Activated naive CD8-positive, alpha-beta T cell treated with anti-CD3 and anti-CD28 coated beads for 36 hours (primary cell): ENCODE results near the gene PRIMA1. TPM values are rescaled to one million over a fixed set of nuclear protein-coding genes. Genes with fewer than 3 reads are reported as not detected.

Source experiments
- DNase-seq: peaks from one replicate; pipeline ENCODE4 v3.0.0; 2021
- H3K27ac Mint-ChIP-seq: one replicate; pipeline ENCODE4 v1.8.0; 2022; ENCODE audit warnings: mild to moderate bottlenecking, moderate library complexity, mixed read lengths
- H3K27me3 Mint-ChIP-seq: one replicate; pipeline ENCODE4 v1.8.0; 2022; ENCODE audit warnings: mild to moderate bottlenecking, mixed read lengths
- H3K36me3 Mint-ChIP-seq: one replicate; pipeline ENCODE4 v1.8.0; 2021; ENCODE audit warnings: mild to moderate bottlenecking, mixed read lengths
- H3K4me1 Mint-ChIP-seq: one replicate; pipeline ENCODE4 v1.8.0; 2021; ENCODE audit warnings: mixed read lengths
- H3K4me3 Mint-ChIP-seq: one replicate; pipeline ENCODE4 v1.8.0; 2022; ENCODE audit warnings: mild to moderate bottlenecking, moderate library complexity, mixed read lengths
- H3K9me3 Mint-ChIP-seq: one replicate; pipeline ENCODE4 v1.8.0; 2022; ENCODE audit warnings: mixed read lengths
- total RNA-seq, 2 experiments: library from RNA; stranded (reverse); gene quantifications; one replicate each; pipeline ENCODE4 v1.2.3, GENCODE V29; 2021

PRIMA1 gene
- total RNA-seq, 2 experiments from 2014 or later = not detected

DNA sequence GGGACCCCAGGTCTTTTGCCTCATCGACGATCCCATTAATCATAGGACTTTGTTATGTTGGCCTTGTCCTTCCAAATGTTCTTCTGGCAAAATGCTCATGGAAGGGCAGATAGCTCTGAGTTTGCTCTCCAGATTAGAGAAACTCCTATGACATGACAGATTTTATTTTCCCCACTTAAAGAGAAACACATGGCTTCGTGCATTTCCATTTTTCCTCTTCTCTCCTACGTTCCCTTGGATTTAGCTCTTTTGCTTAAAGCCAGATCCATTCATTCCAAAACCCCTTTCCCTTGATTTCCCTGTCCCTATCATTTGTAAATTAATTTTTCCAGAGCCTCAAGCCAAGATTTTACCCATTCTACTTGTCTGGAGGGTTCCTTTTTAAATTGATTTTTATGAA, 2.9 kb downstream of the PRIMA1 start:
- H3K9me3 Mint-ChIP-seq = no peaks in the 10 kb centered on the region
- H3K27ac Mint-ChIP-seq = no peak overlapping the region
- DNase-seq = no peak
- H3K36me3 Mint-ChIP-seq = no peaks in the 10 kb centered on the region
- peaks cover 42% of the 10 kb centered on the region for H3K27me3 Mint-ChIP-seq
- H3K4me3 Mint-ChIP-seq = no peak overlapping the region
- no peaks in the 10 kb centered on the region for H3K4me1 Mint-ChIP-seq

DNA sequence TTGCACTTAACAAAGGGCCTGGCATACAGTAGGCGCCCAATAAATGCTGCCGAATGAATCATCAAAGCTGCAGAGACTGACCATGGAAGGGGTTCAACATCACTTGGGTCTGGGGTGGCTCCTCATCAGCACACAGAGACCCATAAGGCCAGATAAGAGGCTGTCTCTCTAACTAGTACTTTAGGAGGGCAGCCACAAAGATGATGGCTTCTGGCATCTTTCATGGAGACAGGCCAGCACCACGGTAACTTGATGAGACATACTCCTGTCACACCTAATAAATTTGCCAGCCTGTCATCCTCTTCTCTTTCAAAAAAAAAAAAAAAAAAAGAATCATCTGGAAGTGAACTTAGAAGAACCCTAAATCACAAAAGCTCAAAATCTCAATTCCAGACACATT, 3.4 kb downstream of the PRIMA1 start:
- H3K27ac Mint-ChIP-seq = no peak overlapping the region
- H3K4me3 Mint-ChIP-seq = no peak overlapping the region
- no peaks in the 10 kb centered on the region for H3K9me3 Mint-ChIP-seq
- DNase-seq = no peak
- no peaks in the 10 kb centered on the region for H3K4me1 Mint-ChIP-seq
- no peaks in the 10 kb centered on the region for H3K36me3 Mint-ChIP-seq
- H3K27me3 Mint-ChIP-seq = peaks cover 37% of the 10 kb centered on the region

DNA sequence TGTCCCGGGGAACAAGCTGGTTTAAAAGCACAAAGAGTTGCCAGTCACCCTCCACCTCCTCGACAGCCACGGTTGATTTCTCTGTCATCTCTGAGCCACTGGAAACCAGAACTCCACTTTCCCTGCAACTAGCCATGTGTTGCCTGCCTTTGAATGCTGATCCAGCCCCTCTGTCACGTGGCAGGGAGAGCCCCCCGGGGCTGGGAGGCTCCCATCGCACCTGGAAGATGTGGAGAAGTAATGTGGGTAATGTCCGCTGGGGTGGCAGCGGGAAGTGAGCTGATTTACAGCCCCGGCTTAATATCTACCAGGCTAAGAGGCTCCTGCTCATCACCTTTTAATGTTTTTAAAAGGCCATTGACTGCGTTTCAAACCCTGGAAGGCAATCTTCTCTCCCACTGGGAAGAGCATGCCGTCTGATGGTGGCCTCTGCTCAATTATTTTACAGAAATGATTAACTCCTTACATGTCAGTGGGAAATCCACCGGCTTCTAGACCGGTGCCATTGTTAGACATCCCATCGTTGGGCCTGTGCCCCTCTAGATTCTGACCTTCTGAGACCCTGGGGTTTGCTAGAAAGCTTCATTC, 7.4 kb downstream of the PRIMA1 start:
- no peak for DNase-seq
- H3K4me3 Mint-ChIP-seq = no peak overlapping the region
- no peaks in the 10 kb centered on the region for H3K36me3 Mint-ChIP-seq
- H3K4me1 Mint-ChIP-seq = no peaks in the 10 kb centered on the region
- H3K27ac Mint-ChIP-seq = no peak overlapping the region
- peaks cover 6% of the 10 kb centered on the region for H3K27me3 Mint-ChIP-seq
- H3K9me3 Mint-ChIP-seq = no peaks in the 10 kb centered on the region

DNA sequence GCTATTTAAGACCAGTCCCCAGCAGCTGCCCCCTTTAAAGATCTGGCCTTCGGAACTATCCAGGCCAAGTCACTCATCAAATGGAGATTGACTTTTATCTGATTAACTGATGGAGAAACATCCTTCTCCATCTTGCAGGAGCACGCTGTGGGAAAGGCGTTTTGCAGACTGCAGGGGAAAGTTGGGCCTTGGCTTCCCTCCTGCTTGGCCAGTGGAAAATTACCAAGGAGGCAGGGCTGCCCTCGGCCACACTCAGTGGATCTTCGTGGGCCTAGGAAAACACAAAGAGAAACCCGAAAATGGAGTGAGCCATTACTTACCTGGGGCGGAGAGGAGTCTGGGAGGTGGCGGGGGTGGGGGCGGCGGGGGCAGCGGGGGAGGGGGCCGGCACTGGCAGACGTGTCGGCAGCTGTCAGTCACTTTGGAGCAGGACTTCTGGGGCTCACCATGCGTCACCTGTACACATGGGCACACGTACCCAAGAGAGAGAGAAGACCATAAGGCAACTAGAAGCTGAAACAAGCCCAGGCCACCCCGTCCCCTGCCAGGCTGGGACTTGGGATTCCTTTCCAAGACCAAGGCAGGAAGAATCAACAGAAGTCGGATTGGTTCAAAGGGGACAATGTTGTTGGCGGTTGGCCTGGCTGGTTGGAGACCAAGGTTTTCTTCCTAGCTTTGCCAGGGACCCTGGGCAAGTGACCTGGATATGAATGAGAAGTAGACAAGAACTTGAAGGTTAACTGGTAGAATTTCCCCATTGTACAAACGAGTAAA, 9.2 kb downstream of the PRIMA1 start:
- Mint-ChIP-seq H3K27me3 (peaks cover 4% of the 10 kb centered on the region), H3K27ac (no peak overlapping the region), H3K9me3 (no peaks in the 10 kb centered on the region), H3K36me3 (no peaks in the 10 kb centered on the region), H3K4me3 (no peak overlapping the region), H3K4me1 (no peaks in the 10 kb centered on the region)
- DNase-seq = no peak

DNA sequence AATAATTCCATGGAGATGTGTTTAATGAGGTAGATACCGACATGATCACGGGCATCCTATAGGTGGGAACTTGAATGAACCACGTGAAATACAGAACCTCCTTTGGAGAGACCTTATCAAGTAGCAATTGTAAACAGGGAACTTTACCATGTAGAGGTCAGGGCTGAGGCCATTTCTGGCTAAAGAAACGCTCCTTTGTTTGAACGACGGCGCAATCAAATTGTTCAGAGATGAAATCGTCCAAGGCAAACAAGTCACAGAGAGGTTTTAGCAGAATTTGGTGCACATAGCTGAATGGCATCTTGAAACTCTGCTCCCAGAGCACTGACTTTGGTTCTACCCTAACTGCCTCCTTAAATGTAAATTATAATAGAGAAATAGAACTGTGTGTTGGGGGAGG, 9.8 kb downstream of the PRIMA1 start:
- no peak for DNase-seq
- Mint-ChIP-seq H3K27me3 (no peaks in the 10 kb centered on the region), H3K4me1 (no peaks in the 10 kb centered on the region), H3K4me3 (no peak overlapping the region), H3K27ac (no peak overlapping the region), H3K9me3 (no peaks in the 10 kb centered on the region), H3K36me3 (no peaks in the 10 kb centered on the region)

DNA sequence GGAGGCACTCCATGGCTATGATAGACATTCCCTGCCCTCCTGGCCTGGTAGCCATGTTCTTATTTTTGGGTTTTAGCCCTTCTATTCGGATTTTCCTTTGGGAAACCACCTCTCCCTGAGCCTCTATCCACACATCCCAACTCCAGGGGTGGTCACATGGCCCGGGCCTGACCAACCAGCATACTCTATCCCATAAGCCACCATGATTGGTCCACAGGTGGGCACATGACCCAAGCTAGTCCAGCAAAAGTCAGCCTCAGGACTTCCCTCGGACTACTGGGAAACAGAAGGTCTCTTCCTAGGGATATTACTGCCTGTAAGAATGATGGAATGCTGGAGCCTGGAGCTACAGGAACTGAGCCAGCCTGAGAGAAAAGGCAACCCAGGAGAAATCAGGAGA, 12.5 kb downstream of the PRIMA1 start:
- Mint-ChIP-seq H3K9me3 (no peaks in the 10 kb centered on the region), H3K4me1 (no peaks in the 10 kb centered on the region), H3K36me3 (no peaks in the 10 kb centered on the region), H3K27me3 (no peaks in the 10 kb centered on the region), H3K27ac (no peak overlapping the region), H3K4me3 (no peak overlapping the region)
- no peak for DNase-seq

DNA sequence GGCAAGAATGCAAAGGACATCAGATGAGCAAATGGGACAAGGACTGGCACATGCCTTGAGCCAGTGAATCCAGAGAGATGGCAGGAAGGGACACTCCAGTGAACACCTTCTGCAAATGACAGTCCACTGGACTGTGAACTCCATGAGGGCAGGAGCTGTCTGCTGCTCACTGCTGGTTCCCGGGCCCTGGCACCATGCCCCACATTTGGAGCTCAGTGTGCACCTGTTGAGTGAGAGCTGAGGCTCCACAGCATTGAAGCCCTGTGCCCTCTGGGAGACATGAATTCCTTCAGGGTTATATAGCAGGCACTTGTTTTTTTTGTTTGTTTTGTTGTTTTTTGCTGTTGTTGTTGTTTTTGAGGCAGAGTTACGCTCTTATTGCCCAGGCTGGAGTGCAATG, 13.1 kb downstream of the PRIMA1 start:
- H3K4me3 Mint-ChIP-seq = no peak overlapping the region
- H3K27ac Mint-ChIP-seq = no peak overlapping the region
- H3K36me3 Mint-ChIP-seq = no peaks in the 10 kb centered on the region
- no peaks in the 10 kb centered on the region for H3K9me3 Mint-ChIP-seq
- no peak for DNase-seq
- no peaks in the 10 kb centered on the region for H3K4me1 Mint-ChIP-seq
- no peaks in the 10 kb centered on the region for H3K27me3 Mint-ChIP-seq

DNA sequence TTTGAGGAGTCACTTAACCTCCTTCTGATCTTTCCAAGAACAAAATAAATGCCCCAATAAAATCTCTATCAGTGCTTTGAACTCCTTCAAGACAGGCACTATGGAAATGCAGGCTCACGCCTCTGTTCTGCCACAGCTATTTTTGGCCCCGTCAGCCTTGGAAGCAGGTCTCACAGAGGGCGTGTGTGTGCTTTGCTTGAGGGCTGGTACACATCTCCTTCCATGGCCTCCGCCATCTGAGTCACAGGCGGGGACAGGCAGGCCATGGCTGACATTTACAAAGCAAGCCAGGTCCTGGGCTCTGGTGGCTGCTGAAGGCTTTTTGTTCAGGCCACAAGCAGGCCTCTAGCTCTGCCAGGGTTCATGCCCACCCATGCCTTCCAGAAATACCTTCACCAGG, 16.0 kb downstream of the PRIMA1 start:
- no peaks in the 10 kb centered on the region for H3K4me1 Mint-ChIP-seq
- H3K4me3 Mint-ChIP-seq = no peak overlapping the region
- no peaks in the 10 kb centered on the region for H3K9me3 Mint-ChIP-seq
- H3K36me3 Mint-ChIP-seq = no peaks in the 10 kb centered on the region
- no peaks in the 10 kb centered on the region for H3K27me3 Mint-ChIP-seq
- DNase-seq = no peak
- no peak overlapping the region for H3K27ac Mint-ChIP-seq

DNA sequence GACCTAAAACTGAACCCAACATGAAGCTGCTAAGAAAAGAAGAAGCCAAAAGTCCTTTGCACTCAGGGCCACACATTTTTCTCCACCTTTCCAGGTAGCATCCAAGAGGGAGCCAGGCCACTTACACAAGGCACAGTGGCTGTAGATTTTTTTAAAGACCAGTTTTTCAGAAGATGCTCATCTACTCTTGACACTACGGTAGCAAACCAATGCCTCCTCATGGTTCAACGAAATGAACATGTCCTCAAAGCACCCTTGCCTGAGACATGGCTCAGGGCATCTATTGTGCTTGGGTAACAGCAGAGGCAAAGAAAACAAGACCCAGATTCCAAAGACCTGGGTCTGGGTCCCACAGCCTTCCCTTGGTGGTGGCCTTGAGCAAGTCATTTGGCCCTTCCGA, 22.3 kb downstream of the PRIMA1 start:
- no peaks in the 10 kb centered on the region for H3K4me1 Mint-ChIP-seq
- DNase-seq = no peak
- no peaks in the 10 kb centered on the region for H3K9me3 Mint-ChIP-seq
- no peaks in the 10 kb centered on the region for H3K36me3 Mint-ChIP-seq
- H3K27ac Mint-ChIP-seq = no peak overlapping the region
- H3K27me3 Mint-ChIP-seq = peaks cover 9% of the 10 kb centered on the region
- no peak overlapping the region for H3K4me3 Mint-ChIP-seq

DNA sequence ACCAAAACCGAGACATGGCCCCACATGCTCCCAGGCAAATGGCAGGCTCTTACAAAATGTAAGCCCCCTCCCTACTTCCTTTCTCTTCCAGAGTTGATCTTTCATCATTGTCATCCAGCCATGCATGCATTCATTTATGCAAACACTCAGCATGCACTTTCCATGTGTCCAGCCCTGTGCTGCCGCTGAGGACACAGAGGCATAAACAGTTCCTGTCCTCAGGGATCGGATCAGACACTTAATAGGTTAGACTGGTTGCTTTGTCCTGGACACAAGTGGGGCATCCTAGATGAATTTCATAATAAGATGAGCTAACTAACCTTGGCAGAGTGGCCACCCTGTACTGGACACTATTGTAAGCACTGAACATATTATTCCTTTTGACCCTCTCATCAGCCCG, 23.1 kb downstream of the PRIMA1 start:
- Mint-ChIP-seq H3K4me3 (no peak overlapping the region), H3K4me1 (no peaks in the 10 kb centered on the region), H3K27me3 (peaks cover 15% of the 10 kb centered on the region), H3K27ac (no peak overlapping the region), H3K36me3 (no peaks in the 10 kb centered on the region), H3K9me3 (no peaks in the 10 kb centered on the region)
- DNase-seq = no peak

DNA sequence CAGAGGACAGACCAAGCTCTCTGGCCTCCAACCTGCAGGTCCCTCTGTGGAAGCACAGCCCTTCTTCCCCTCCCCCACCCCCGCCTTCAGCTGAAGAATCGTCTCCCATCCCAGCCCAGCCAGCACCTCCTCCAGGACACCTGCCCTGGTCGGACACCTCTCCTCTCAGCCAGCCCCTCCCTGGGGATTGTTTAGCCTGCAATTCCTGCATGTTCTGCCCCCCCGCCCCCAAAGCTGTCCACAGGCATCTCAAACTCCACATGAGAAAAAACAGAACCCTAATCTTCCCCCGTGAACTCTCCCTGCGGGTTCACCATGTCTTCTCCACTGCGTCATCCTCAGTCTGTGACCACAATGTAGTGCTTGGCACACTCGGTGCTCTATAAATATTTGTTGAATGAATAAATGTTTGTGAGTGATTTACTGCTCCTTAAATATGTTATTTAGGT, 24.1 kb downstream of the PRIMA1 start:
- H3K27me3 Mint-ChIP-seq = peaks cover 18% of the 10 kb centered on the region
- H3K4me1 Mint-ChIP-seq = no peaks in the 10 kb centered on the region
- no peak for DNase-seq
- H3K27ac Mint-ChIP-seq = no peak overlapping the region
- no peaks in the 10 kb centered on the region for H3K36me3 Mint-ChIP-seq
- no peaks in the 10 kb centered on the region for H3K9me3 Mint-ChIP-seq
- H3K4me3 Mint-ChIP-seq = no peak overlapping the region

DNA sequence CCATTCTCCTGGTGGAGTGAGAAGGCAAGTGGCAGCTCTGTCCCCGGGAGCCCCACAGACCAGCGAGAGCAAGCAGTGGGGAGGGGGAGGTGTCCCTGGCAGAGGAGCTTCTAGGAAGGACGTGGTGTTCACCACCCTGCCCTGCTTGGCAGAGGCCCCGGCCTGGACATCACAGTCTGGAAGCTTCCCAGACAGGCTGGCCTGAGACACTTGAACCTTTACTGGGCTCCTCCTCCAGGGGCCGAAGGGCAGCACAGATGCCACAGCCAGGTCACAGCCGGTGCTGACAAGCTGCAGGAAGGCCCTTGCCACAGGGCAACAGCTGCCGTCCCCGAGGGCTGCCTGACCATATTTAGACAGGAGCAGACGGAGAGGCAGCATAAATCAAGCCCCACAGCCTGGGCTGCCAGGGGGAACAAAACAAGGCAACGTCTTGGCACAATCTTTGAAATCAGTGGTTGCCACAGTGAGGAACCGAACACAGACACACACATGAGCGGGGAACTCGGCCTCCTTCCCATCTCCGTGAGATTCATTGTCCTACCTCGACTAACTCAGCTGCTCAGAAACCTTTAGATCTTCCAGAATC, 28.5 kb downstream of the PRIMA1 start:
- H3K4me3 Mint-ChIP-seq = no peak overlapping the region
- H3K4me1 Mint-ChIP-seq = no peaks in the 10 kb centered on the region
- H3K36me3 Mint-ChIP-seq = no peaks in the 10 kb centered on the region
- H3K27ac Mint-ChIP-seq = no peak overlapping the region
- DNase-seq = no peak
- no peaks in the 10 kb centered on the region for H3K9me3 Mint-ChIP-seq
- peaks cover 19% of the 10 kb centered on the region for H3K27me3 Mint-ChIP-seq

DNA sequence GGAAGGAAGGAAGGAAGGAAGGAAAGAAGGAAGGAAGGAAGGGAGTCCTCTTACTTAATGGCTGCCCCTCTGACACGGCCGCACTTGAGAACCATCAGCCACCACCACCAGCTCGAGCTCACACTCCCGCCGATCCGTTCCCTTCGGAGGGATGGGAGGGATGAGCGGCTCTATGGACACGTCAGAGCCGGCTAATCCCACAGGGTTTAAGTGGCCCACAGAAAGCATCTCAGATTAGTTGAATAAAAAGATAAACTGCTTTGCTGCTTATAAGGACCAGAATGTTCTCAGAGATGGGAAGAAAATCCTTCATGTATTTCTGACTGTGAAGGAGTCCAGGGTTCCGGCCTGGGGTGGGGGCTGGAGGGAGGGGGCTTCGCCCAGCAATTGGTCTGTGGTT, 31.1 kb downstream of the PRIMA1 start:
- Mint-ChIP-seq H3K9me3 (no peaks in the 10 kb centered on the region), H3K36me3 (no peaks in the 10 kb centered on the region), H3K4me3 (no peak overlapping the region), H3K27me3 (peaks cover 15% of the 10 kb centered on the region), H3K27ac (no peak overlapping the region), H3K4me1 (no peaks in the 10 kb centered on the region)
- no peak for DNase-seq

DNA sequence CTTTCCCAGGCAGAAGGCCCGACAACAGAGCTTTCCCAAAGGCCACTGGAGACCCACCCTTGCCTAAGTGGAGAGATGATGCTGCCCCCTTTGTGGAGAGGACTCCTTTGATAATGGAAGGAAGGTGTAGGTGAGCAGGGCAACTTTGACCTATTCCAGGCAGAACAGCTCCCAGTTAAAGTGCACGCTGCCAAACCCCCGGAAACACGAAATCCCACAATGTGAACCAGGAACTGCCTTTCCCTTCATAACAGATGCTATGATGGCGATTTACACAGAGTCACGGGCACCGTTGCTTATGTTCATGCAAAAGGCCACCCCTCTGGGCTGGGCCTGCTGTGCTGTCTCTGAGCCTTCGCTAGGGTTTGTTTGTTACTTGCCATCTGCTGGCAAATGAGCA, 34.6 kb downstream of the PRIMA1 start:
- Mint-ChIP-seq H3K36me3 (no peaks in the 10 kb centered on the region), H3K9me3 (no peaks in the 10 kb centered on the region), H3K27me3 (no peaks in the 10 kb centered on the region), H3K4me3 (no peak overlapping the region), H3K4me1 (no peaks in the 10 kb centered on the region), H3K27ac (no peak overlapping the region)
- DNase-seq = no peak

DNA sequence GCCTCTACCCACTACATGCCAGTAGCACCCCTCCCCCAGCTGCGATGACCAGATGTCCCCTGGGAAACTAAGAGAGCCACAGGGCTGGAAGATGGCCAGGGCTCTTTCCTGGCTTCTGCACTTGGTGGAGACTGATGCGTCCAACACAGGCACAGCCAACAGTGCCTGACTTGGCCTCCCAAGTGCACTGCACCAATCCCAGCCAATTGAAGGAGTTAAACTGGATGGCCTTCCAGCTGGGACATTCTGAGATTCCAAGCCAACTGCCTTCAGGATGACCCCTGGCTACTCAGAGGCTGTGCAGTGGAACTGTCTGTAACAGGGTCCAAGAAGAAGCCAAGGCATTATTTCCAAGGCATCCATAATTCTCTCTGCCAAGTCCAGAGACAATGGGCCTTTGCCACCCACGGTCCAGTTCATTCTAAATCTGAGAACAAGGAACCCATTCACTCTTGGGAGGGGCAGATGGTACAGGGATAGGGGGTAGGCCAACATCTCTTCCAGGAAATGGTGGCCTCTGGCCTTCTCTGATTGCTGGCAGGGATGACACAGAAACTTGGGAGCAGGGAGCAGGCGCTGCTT, 35.2 kb downstream of the PRIMA1 start:
- Mint-ChIP-seq H3K4me1 (no peaks in the 10 kb centered on the region), H3K27ac (no peak overlapping the region), H3K4me3 (no peak overlapping the region), H3K36me3 (no peaks in the 10 kb centered on the region), H3K27me3 (no peaks in the 10 kb centered on the region), H3K9me3 (no peaks in the 10 kb centered on the region)
- no peak for DNase-seq
